GM20000 (cell line): ENCODE data around the gene PSMB1.
A peak's percentile ranks its signal among the peaks of the same experiment; 100 is the strongest.

ENCODE experiments used
- DNase-seq: peaks from one replicate; pipeline ENCODE4 v3.0.0; 2012; ENCODE audit warnings: low spot score
- CTCF ChIP-seq: IDR thresholded peaks from 2 replicates; pipeline ENCODE4 v1.5.1; 2012; ENCODE audit warnings: mild to moderate bottlenecking, control low read depth; ENCODE audit errors: extremely low read depth, missing control alignments

PSMB1 gene

GRCh38 chr6:170552765-170553533, at the start of gene PSMB1:
Gene PSMB1 (minus strand): TSS chr6:170553307. CDS start chr6:170553242, 65 bp downstream.
- peak; percentile 66 for DNase-seq
- no peak for TF ChIP-seq CTCF

GRCh38 chr6:170597278-170597677, 44.2 kb upstream of the PSMB1 start:
- TF ChIP-seq CTCF, result no peak
- no peak for DNase-seq

GRCh38 chr6:170596426-170596825, 43.3 kb upstream of the PSMB1 start:
- TF ChIP-seq CTCF, result no peak
- DNase-seq, result no peak

GRCh38 chr6:170590725-170591124, 37.6 kb upstream of the PSMB1 start:
- no peak for TF ChIP-seq CTCF
- no peak for DNase-seq

GRCh38 chr6:170584954-170585498, 31.9 kb upstream of the PSMB1 start:
- DNase-seq, result no peak
- TF ChIP-seq CTCF, result no peak

GRCh38 chr6:170584181-170584953, 31.3 kb upstream of the PSMB1 start, which contains the start of gene PDCD2:
Gene PDCD2 (minus strand): TSS chr6:170584637. CDS start chr6:170584581, 56 bp downstream.
- DNase-seq, result peak; percentile 97
- no peak for TF ChIP-seq CTCF

- DNase-seq, result peak; percentile 19
- TF ChIP-seq CTCF, result no peak
Measured at GRCh38 chr6:170583756-170584180, 30.7 kb upstream of the PSMB1 start.
